HUES48 (cell line): ENCODE measurements around the gene COL6A5.
A peak's percentile ranks its signal among the peaks of the same experiment; 100 is the strongest.
"Not testable (repeated sequence)": the region's sequence is repeated elsewhere in the genome, so short reads cannot be mapped to it uniquely, and the experiment has no call there.

Experiments
- H3K27ac ChIP-seq: one replicate; pipeline ENCODE4 v1.7.0; 2013; ENCODE audit warnings: low read depth, low read length, inconsistent platforms
- H3K27me3 ChIP-seq: 2 replicates; pipeline ENCODE4 v1.6.1; 2013; ENCODE audit warnings: mild to moderate bottlenecking, low read length; ENCODE audit not compliant: control insufficient read depth, insufficient read depth
- H3K36me3 ChIP-seq: 2 replicates; pipeline ENCODE4 v1.6.1; 2013; ENCODE audit warnings: low read length; ENCODE audit not compliant: control insufficient read depth, insufficient read depth
- H3K4me1 ChIP-seq: 2 replicates; pipeline ENCODE4 v1.6.1; 2013; ENCODE audit warnings: mild to moderate bottlenecking, low read length; ENCODE audit not compliant: control insufficient read depth, insufficient read depth
- H3K4me3 ChIP-seq: 2 replicates; pipeline ENCODE4 v1.5.1; 2013; ENCODE audit warnings: mild to moderate bottlenecking, low read depth, low read length
- H3K9ac ChIP-seq: 2 replicates; pipeline ENCODE4 v1.6.1; 2013; ENCODE audit warnings: mild to moderate bottlenecking, low read depth, low read length, moderate library complexity
- H3K9me3 ChIP-seq: 2 replicates; pipeline ENCODE4 v1.6.1; 2013; ENCODE audit warnings: low read length; ENCODE audit not compliant: control insufficient read depth, insufficient read depth

The COL6A5 gene

GRCh38 chr3:130386604-130387263 lies 41.3 kb downstream of the COL6A5 start:
- Histone ChIP-seq H3K4me1 (no peaks in the 10 kb centered on the region), H3K27ac (no peak overlapping the region), H3K9ac (no peak overlapping the region), H3K9me3 (no peaks in the 10 kb centered on the region), H3K27me3 (no peaks in the 10 kb centered on the region), H3K4me3 (no peak overlapping the region), H3K36me3 (no peaks in the 10 kb centered on the region)

GRCh38 chr3:130389743-130390478 lies 44.4 kb downstream of the COL6A5 start:
- Histone ChIP-seq H3K36me3 (no peaks in the 10 kb centered on the region), H3K4me3 (no peak overlapping the region), H3K27me3 (no peaks in the 10 kb centered on the region), H3K27ac (no peak overlapping the region), H3K4me1 (no peaks in the 10 kb centered on the region), H3K9me3 (no peaks in the 10 kb centered on the region), H3K9ac (no peak overlapping the region)

GRCh38 chr3:130392266-130392665 lies 46.8 kb downstream of the COL6A5 start:
- Histone ChIP-seq H3K4me1 (peaks cover 10% of the 10 kb centered on the region), H3K4me3 (no peak overlapping the region), H3K27ac (no peak overlapping the region), H3K36me3 (no peaks in the 10 kb centered on the region), H3K27me3 (no peaks in the 10 kb centered on the region), H3K9ac (no peak overlapping the region), H3K9me3 (no peaks in the 10 kb centered on the region)

GRCh38 chr3:130393594-130393993 lies 48.1 kb downstream of the COL6A5 start:
- no peak overlapping the region for H3K4me3 ChIP-seq
- peaks cover 10% of the 10 kb centered on the region for H3K4me1 ChIP-seq
- no peaks in the 10 kb centered on the region for H3K27me3 ChIP-seq
- no peaks in the 10 kb centered on the region for H3K36me3 ChIP-seq
- H3K27ac ChIP-seq = no peak overlapping the region
- H3K9ac ChIP-seq = no peak overlapping the region
- no peaks in the 10 kb centered on the region for H3K9me3 ChIP-seq

- Histone ChIP-seq H3K4me1 (peaks cover 10% of the 10 kb centered on the region), H3K36me3 (no peaks in the 10 kb centered on the region), H3K27me3 (no peaks in the 10 kb centered on the region), H3K4me3 (no peak overlapping the region), H3K9me3 (no peaks in the 10 kb centered on the region), H3K27ac (peak overlapping the region; percentile 90), H3K9ac (no peak overlapping the region)
Measured at GRCh38 chr3:130395331-130395730, 49.9 kb downstream of the COL6A5 start.

- no peaks in the 10 kb centered on the region for H3K27me3 ChIP-seq
- H3K27ac ChIP-seq = peak overlapping the region; percentile 90
- no peak overlapping the region for H3K9ac ChIP-seq
- H3K9me3 ChIP-seq = no peaks in the 10 kb centered on the region
- H3K4me3 ChIP-seq = no peak overlapping the region
- peaks cover 10% of the 10 kb centered on the region for H3K4me1 ChIP-seq
- H3K36me3 ChIP-seq = no peaks in the 10 kb centered on the region
Measured at GRCh38 chr3:130395916-130396315, 50.4 kb downstream of the COL6A5 start.

GRCh38 chr3:130404401-130404800 lies 58.9 kb downstream of the COL6A5 start:
- Histone ChIP-seq H3K36me3 (no peaks in the 10 kb centered on the region), H3K27me3 (no peaks in the 10 kb centered on the region), H3K4me1 (no peaks in the 10 kb centered on the region), H3K9ac (no peak overlapping the region), H3K27ac (no peak overlapping the region), H3K9me3 (peaks cover 24% of the 10 kb centered on the region), H3K4me3 (no peak overlapping the region)

GRCh38 chr3:130405956-130406355 lies 60.5 kb downstream of the COL6A5 start:
- Histone ChIP-seq H3K4me1 (no peaks in the 10 kb centered on the region), H3K27me3 (no peaks in the 10 kb centered on the region), H3K9ac (no peak overlapping the region), H3K36me3 (no peaks in the 10 kb centered on the region), H3K27ac (no peak overlapping the region), H3K4me3 (no peak overlapping the region), H3K9me3 (peaks cover 25% of the 10 kb centered on the region)

GRCh38 chr3:130408253-130408652 lies 62.8 kb downstream of the COL6A5 start:
- H3K36me3 ChIP-seq, H3K4me3 ChIP-seq, H3K27me3 ChIP-seq, H3K9ac ChIP-seq, H3K4me1 ChIP-seq, H3K27ac ChIP-seq: not testable (repeated sequence)
- peaks cover 25% of the 10 kb centered on the region for H3K9me3 ChIP-seq

GRCh38 chr3:130411320-130411719 lies 65.8 kb downstream of the COL6A5 start:
- Histone ChIP-seq H3K27ac (no peak overlapping the region), H3K9me3 (peaks cover 25% of the 10 kb centered on the region), H3K36me3 (no peaks in the 10 kb centered on the region), H3K4me3 (no peak overlapping the region), H3K4me1 (no peaks in the 10 kb centered on the region), H3K9ac (no peak overlapping the region), H3K27me3 (no peaks in the 10 kb centered on the region)

GRCh38 chr3:130412991-130413560 lies 67.6 kb downstream of the COL6A5 start:
- Histone ChIP-seq H3K27me3 (no peaks in the 10 kb centered on the region), H3K9ac (no peak overlapping the region), H3K27ac (no peak overlapping the region), H3K4me1 (no peaks in the 10 kb centered on the region), H3K36me3 (no peaks in the 10 kb centered on the region), H3K4me3 (no peak overlapping the region), H3K9me3 (peaks cover 13% of the 10 kb centered on the region)
